HCEC 1CT (cell line): ENCODE data around the gene MKX.
"Not testable (repeated sequence)": the region's sequence is repeated elsewhere in the genome, so short reads cannot be mapped to it uniquely, and the experiment has no call there.

Experiments used
- DNase-seq: peaks from one replicate; pipeline ENCODE4 v3.0.0-alpha.2; 2017

Gene MKX

GRCh38 chr10:27687743-27688142 is 57.9 kb downstream of the MKX start:
- no peak for DNase-seq

GRCh38 chr10:27687326-27687725 is 58.3 kb downstream of the MKX start:
- DNase-seq, result peak; percentile 42

DNA sequence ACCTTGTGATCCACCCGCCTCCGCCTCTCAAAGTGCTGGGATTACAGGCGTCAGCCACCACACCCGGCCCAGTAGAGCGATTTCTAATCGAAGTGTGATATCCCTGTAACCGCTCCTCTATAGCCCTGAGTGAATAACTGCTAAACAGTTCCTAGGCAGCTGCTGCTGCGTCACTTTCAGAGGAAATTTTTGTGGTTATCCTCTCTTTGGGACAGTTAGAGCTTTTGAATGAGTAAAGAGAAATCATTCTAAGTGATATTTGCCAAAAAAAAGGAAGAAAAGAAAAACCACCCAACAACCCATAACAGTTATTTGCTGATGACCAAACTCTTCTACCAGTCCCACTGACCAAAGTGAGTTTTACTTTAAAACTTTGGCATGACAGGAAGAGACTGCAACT is 59.9 kb downstream of the MKX start:
- no peak for DNase-seq

DNA sequence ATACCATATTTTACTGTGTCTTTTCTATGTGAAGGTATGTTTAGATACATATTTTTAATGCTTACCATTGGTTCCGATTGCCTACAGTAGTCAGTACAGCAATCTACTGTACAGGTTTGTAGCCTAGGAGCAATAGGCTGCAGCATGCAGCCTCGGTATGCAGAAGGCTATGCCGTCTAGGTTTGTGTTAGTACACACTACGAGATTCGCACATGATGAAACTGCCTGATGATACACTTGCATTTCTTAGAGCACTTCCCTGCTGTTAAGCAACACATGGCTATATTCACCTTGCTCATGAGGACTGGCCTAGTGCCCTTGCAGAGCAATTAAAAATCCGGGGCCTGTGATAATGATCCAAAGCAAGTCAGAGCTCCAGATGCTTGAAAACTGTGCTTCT is 62.4 kb downstream of the MKX start:
- DNase-seq, result no peak

DNA sequence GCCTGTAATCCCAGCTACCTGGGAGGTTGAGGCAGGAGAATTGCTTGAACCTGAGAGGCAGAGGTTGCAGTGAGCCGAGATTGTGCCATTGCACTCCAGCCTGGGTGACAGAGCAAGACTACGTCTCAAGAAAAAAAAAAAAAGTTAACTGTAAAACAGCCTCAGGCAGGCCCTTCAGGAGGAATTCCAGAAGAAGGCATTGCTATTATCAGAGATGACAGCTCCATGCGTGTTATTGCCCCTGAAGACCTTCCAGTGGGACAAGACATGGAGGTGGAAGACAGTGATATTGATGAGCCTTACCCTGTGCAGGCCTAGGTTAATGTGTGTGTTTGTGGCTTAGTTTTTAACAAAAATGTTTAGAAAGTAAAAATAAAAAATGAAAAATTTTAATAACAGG is 63.8 kb downstream of the MKX start:
- DNase-seq, result not testable (repeated sequence)

DNA sequence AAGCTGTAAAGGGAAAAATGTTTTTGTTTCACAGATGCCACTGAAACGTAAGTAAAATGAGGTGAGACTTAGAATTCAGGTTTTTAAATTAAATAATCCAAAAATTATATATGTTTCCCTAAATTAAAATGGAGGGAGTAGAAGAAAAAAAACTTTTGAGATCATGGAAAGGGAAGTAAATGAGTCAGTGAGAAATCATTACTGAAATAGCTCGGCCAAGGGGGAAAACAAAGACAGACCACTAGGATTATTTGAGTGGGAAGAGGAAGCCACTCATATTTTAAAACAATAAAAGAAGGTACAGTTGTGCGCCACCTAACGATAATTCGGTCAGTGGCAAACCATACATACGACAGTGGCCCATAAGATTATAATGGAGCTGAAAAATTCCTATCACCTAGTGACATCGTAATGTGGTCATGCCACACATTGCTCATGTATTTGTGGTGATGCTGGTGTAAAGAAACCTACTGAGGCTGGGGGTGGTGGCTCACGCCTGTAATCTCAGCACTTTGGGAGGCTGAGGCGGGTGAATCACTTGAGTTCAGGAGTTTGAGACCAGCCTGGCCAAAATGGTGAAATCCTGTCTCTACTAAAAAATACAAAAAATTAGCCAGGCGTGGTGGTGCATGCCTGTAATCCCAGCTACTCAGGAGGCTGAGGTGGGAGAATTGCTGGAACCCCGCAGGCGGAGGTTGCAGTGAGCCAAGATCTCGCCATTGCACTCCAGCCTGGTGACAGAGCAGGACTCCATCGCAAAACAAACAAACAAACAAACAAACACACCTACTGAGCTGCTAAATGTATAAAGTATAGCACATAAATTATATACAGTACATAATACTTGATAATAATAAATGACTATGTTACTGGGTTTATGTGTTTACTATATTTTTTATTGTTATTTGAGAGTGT is 64.7 kb downstream of the MKX start:
- DNase-seq, result no peak

- no peak for DNase-seq
These were observed 65.5 kb downstream of the MKX start for GRCh38 chr10:27680006-27680557.

- DNase-seq, result no peak
These were observed 66.2 kb downstream of the MKX start for GRCh38 chr10:27679369-27679912.

- no peak for DNase-seq
These were observed 67.5 kb downstream of the MKX start for GRCh38 chr10:27678166-27678565.

DNA sequence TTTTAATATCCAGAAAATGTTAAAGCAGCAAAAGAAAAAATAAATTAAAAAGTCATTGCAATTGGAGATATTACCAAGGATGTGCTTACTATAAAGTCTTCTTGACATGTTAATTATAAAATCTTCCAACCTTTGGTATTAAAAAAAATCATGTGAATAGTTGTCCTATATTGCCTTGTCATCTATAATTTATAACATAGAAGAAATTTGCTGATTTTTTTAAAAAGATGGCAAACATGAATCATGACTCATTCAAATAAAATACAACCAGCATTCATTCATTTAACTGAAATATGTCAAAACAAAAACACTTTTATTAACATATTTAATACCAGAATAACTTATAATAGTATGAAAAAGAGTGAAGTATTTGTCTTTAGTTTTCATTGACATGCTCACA is 72.6 kb downstream of the MKX start:
- DNase-seq, result no peak

DNA sequence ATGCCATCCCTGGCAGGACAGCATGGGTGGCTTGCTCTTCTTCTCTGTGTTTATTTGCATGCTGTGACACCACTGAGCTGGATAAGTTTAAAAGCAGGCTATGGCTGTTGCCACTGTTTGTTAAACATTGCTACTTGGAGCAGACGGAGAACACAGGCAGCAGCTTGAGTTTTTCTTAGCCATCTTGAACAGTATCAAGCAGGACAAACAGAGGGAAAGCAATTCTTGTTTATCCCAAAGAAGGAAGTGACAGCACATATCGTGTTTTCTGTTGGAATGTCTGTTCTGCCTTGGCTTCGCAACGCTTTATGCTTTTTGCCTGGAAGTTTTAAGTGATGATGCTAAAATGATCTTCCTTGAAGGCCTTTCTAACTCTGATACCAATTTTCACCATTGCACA is 73.8 kb downstream of the MKX start:
- DNase-seq, result no peak

DNA sequence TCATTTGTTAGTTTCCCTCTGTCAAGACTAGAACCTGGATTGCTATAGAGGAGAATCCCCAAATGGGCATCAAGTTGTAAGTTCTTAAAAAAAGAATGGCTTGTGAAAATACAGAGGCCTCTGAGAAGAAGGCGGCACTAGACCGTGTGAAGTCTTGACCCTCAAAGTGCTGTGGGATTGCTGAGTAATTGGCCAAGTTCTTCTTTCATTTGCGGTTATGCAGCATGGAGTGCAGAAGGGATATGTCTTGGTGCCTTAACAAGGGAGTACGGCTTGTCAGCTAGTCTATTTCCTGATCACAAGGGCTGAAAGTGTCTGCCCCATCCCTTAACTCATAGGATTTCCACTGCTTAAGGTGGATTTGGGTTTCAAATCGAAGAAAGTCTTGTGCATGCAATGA is 81.2 kb downstream of the MKX start:
- no peak for DNase-seq

DNA sequence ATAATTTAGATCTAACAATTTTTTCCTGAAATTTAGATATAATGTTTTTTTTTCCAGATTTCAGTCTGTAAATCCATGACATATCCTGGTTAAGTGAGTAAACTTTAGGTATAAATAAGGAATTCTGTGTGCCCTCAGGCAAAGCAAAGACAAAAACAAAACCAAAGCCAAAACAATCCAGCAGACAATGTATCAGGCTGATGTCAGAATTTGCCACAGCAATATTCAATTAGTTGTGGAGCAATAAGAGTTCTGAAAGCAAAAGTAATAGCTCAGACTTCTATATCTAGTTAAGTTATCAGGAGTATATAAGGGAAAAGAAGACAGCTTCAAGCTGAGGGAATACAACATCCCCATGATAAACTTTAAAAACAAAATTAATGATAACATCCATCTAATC is 82.0 kb downstream of the MKX start:
- DNase-seq, result no peak

GRCh38 chr10:27661514-27662286 is 83.9 kb downstream of the MKX start:
- no peak for DNase-seq

- DNase-seq, result no peak
These were observed 84.9 kb downstream of the MKX start for GRCh38 chr10:27660711-27661110.

DNA sequence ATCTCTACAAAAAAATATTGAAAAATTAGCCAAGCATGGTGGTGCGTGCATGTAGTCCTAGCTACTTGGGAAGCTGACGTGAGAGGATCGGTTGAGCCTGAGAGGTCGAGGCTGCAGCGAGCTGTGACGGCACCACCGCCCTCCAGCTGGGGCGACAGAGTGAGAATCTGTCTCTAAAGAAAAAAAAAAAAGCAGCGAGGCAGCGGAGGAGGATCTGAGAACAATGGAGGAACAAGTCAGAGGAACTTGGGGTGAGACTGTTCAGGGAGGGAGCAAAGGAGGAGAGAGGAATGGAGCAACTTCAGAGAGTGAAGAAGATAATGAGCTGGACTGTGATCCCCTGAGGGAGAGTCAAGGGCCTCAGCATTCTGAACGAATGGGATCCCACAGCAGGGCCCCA is 85.4 kb downstream of the MKX start:
- no peak for DNase-seq

GRCh38 chr10:27659786-27660185 is 85.8 kb downstream of the MKX start:
- no peak for DNase-seq

DNA sequence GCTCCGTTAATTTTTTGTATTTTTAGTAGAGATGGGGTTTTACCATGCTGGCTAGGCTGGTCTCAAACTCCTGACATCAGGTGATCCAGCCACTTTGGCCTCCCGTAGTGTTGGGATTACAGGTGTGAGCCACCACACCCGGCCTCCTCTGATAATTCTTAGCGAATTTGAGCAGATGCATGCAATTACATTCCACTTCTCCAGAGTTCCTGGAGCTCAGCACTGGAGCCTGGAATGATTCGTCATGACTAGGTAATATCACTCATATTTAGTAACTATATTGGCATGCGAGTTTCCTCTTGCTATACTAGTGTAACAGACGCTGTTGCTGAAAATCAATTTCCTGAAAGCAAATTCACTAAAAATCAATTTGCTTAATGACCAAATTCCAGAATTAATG is 86.8 kb downstream of the MKX start:
- DNase-seq, result peak; percentile 80

DNA sequence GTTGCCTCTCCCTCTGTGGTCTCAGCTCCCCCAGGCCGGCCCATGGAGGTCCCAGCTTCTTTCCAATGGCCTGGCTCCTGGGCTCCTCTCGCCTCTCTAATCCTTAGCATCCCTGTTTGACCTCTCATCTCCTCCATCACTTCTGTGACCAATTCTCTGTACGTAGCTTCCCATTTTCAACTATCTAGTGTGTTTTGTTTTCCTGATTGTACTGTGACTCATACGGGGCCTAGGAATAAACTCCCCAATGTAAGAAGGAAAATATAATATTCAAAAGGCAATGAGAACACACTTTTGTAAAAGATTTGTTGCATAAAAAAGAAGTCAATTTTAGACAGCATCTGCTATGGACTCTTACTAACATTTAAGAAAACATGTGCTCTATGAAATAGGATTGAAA is 90.3 kb downstream of the MKX start:
- no peak for DNase-seq

- no peak for DNase-seq
These were observed 91.3 kb downstream of the MKX start for GRCh38 chr10:27654284-27654683.

- DNase-seq, result no peak
These were observed 98.9 kb downstream of the MKX start for GRCh38 chr10:27646604-27647175.

DNA sequence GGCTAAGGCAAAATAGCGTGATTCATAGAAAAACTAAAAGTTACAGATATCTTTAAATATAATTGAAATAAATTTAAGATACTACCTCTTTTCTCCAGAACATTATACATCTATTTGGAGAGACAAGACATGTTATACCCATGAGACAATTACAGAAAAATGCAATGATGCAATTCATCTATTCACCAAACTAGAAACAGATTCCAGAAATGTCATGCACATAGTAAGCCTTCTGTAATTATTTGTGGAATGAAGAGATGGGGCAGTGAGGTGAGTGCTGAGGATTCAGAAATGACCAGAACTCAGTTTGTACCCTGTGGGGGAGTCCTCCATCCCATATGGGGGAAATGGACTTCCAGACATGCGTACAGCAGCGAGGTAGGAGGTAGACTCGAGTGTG is 99.4 kb downstream of the MKX start:
- DNase-seq, result peak; percentile 69

GRCh38 chr10:27644307-27644939 is 101.2 kb downstream of the MKX start:
- DNase-seq, result no peak
